ENCODE data around the gene KRT7. TPM values are rescaled to one million over a fixed set of nuclear protein-coding genes. Genes with fewer than 3 reads are reported as not detected.

KRT7 gene
- total RNA-seq (2014; rRNA removed; shearing (Covaris generic)): 3.0 and 8.4 TPM in 2 replicates

- no peak for DNase-seq (ENCODE audit: low read depth)
Measured at GRCh38 chr12:52232674-52233461, at the start of gene KRT7. KRT7 (plus strand) TSS chr12:52233243; CDS start chr12:52233297, 54 bp downstream.

GRCh38 chr12:52183544-52183910 lies 49.5 kb upstream of the KRT7 start:
- no peak for DNase-seq (ENCODE audit: low read depth)

- no peak for DNase-seq (ENCODE audit: low read depth)
Measured at GRCh38 chr12:52183971-52184370, 49.1 kb upstream of the KRT7 start.

GRCh38 chr12:52184813-52185212 lies 48.2 kb upstream of the KRT7 start:
- DNase-seq (ENCODE audit: low read depth): no peak

GRCh38 chr12:52185400-52185967 lies 47.6 kb upstream of the KRT7 start:
- DNase-seq (ENCODE audit: low read depth): no peak

DNA sequence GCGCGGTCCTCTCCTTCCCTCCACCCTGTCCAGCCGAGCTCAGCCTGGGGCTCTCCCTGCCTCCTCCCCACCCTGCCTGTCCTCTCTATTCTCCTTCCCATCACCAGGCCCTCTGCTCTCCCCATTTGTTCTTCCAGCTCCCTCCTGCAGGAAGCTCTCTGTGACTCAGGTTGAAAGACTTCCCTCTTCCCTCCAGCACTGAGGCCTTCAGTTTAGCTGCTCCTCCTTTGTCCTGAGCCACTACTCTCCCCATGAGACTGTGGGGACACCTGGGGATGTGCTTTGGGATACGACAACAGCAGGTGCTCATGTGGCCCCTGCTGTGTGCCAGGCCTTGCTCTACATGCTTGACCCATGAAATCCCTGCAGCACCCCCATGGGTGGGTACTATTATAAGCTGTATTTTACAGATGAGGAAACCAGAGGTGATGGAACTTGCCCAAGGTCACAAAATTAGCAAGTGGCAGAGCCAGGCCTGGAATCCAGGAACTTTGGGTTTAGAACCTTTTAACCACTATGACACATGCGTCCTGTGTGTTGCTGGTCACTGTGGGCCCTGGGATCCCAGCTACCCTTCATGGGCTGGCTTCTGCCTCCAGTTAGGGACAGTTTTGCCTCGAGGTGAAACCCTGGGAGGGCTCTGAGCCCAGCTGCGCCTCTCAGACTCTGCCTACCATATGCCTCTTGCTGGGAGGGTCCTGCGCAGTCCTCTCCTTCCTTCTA lies 46.8 kb upstream of the KRT7 start:
- peak; percentile 97 for DNase-seq (ENCODE audit: low read depth)

DNA sequence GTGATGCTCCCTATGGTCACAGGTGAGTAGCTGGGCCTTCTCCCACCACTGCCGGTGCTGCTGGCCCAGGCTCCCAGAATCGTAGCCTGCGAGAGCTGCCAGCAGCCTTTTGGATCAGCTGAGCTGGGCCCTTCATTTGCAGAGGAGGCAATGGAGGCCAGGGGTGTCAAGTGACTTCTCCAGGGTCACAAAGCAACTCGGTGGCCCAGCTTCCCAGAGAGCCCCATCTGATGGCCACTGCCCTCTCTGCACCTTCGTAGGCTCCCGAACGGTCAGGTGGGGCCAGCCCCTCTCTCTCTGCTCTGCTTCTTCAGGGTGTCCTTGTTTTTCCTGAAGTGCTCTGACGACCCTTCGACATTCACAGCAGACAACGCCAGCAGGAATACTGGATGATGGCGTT lies 45.8 kb upstream of the KRT7 start:
- DNase-seq (ENCODE audit: low read depth): no peak

- DNase-seq (ENCODE audit: low read depth): no peak
Measured at GRCh38 chr12:52187640-52188039, 45.4 kb upstream of the KRT7 start.

DNA sequence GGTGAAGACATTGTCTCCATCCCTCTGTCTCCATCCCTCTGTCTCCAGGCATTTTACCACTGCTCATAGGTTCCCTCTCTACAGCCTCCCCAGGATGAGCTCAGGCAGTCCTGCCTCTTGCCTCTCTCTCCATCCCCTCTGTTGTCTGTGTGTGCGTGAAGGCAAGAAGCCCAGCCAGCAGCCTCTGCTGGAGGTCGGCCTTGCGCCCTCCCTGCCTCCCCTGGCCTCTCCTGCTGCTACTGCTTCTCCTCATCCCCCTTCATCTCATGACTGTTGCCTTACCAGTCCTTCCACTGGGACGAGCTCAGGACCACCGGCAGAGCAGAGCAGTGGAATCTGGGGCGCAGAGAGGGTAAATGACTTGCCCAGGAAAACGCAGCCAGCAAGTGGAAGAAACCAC lies 44.4 kb upstream of the KRT7 start:
- no peak for DNase-seq (ENCODE audit: low read depth)

DNA sequence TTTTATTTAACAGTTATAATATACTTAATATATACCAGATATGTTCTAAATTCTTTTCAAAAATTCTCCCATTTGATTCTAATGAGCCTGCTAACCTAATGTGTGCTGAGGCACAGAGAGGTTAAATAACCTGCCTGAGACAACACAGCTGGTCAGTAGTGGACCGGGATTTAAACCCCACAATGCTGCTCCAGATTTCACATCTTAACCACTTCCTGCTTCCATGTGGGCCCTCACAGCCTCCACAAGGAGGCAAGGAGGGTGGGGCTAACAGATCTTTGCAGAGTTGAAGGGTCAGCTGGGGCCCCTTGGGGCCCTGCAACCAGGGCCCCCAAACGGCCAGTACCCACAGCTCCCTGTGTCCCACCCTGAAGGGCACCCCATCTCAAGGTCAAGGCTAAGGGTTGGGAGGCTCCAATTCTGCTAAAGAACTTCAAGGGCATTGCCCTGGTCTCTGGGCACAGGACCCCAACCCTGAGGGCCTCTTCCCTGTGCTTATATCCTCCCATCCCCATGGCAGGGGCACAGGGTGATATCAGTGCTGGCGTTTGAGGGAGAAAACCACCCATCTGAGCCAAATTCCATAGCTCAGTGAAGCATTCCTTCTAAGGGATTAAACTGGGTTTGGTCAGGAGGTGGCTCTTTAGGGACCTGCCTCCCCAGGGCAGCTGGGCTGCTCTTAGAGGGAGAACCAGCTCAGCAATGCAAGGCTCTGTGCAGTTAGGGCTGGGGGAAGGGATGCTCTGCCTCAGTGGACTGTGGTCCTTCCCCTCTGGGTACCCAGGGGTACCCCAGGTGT lies 43.5 kb upstream of the KRT7 start:
- DNase-seq (ENCODE audit: low read depth): peak; percentile 81

GRCh38 chr12:52190860-52191729 lies 41.9 kb upstream of the KRT7 start:
- DNase-seq (ENCODE audit: low read depth): peak; percentile 75

DNA sequence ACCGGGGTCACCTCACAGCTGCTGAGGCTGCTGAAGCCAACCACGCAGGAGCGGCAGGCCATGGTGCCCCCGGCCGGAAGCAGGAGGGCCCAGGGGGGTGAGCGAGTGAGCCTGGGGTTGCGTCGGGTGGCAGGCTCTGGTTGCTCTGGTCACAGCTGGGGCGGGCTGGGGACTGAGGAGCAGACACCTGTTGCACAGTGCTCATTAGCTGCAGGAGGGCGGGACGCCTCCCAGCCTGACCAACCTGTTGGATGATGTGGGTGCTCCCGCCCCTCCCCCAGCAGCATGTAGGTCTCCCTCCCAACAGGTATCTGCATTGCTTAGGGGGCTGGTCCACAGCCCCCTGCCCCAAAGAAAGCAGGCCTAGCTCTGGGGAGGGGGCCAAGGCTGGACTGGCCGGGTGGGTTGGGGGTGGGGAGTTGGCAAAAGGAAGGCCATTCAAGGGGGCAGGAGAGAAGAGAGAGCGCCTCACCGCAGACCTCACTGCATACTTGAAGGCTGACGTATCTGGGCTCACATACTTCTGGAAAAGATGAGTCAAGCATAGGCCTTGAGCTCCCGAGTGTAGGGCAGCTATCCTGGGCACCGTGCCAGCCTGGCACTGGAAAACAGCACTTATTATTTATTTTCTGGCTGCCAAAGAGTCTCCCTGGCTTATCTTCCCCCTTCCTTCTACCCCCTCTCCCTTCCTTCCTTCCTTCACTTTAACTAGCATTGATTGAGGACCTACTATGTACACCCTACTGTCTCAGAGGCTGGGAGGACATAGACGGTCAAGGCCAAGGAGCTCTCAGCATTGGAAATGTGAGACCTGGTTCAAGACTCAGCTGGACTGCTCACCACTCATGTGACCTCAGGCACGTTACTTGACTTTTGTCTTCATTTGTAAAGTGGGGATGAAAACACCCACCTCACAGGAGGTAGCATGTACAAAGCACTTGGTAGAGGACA lies 40.9 kb upstream of the KRT7 start, which contains the start of gene KRT80:
Gene KRT80, minus strand, starts transcription at position 174 of the 951 bp plus-strand sequence. Its CDS starts 112 bp downstream, at position 62.
- peak; percentile 99 for DNase-seq (ENCODE audit: low read depth)

GRCh38 chr12:52193532-52193931 lies 39.5 kb upstream of the KRT7 start:
- DNase-seq (ENCODE audit: low read depth): no peak

DNA sequence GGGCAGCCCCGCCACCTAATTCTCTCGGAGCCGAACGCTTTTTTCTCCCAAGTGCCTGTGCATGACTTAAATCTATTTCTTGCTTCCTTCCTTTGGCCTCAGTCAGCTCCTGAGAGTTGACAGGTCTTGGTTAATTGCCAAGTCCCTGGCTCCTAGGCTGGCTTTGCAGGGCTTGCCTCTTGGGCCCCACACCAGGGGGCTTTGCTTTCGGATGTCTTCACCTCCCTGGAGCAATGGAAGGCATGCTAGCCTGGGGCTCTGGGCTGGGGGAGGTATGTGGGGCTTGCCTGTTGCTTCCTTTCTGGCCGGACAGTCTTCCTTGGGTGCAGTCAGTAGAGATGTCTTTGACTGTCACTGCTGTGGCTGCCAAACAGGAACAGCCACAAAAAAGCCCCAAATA lies 39.1 kb upstream of the KRT7 start:
- DNase-seq (ENCODE audit: low read depth): peak; percentile 72

GRCh38 chr12:52195065-52195730 lies 37.8 kb upstream of the KRT7 start:
- DNase-seq (ENCODE audit: low read depth): peak; percentile 66

- DNase-seq (ENCODE audit: low read depth): peak; percentile 65
Measured at GRCh38 chr12:52197371-52198231, 35.4 kb upstream of the KRT7 start.

DNA sequence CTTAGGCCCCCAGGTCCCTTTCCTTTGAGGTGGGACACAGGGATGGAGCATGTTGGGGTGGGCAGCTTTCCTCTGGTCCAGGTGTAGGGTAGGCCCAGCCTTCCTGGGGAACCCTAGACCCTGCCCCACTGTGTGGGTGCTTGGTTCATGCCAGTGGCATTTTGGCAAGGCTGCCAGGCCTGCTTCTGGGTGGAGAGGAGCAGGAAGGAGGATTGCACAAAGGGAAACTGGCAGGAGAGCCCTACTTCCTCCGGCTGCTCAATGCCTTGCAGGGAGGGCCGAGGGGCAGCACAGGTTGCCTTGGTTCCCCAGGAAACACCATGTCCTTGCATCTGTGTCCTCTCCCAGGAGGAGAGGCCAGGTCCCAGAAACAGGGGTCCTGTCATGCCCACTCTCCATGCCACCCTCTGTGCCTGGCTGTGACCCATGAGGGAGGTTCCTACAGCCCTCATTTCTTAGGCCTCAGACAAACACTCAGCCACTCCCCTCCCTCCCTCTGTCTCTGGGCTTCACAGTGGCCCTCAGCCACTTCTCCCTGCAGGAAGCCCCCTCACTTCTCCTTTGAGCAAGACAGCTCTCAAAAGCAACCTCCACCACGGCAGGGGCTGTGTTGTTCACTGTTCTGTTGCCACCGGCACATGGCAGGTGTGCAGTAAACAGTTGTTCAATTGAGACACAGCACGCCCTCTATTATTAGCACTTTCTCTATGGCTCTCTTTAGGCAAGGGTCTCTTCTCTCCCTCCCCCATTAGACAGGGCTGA lies 34.4 kb upstream of the KRT7 start:
- DNase-seq (ENCODE audit: low read depth): no peak
